H7 (cell line): ENCODE measurements around the gene KPNA3. TPM values are rescaled to one million over a fixed set of nuclear protein-coding genes. Genes with fewer than 3 reads are reported as not detected.

Experiments used
- DNase-seq: peaks from one replicate; pipeline ENCODE4 v3.0.0; 2012
- H3K27me3 ChIP-seq: 2 replicates; pipeline ENCODE4 v1.6.0; 2011; ENCODE audit warnings: mild to moderate bottlenecking, low read length; ENCODE audit not compliant: control insufficient read depth, insufficient read depth
- H3K36me3 ChIP-seq: replicated peaks from 2 replicates; pipeline ENCODE4 v1.5.1; 2011; ENCODE audit warnings: low read length; ENCODE audit not compliant: control insufficient read depth, insufficient read depth
- H3K4me3 ChIP-seq: 2 replicates; pipeline ENCODE4 v1.5.1; 2011; ENCODE audit warnings: low read depth, mild to moderate bottlenecking, control low read depth, low read length, moderate library complexity; ENCODE audit not compliant: insufficient read depth
- total RNA-seq: library from RNA; depleted of rRNA; stranded (reverse); fragments of >200 nt; shearing (Covaris generic); gene quantifications from 2 replicates; pipeline ENCODE4 v1.2.3, GENCODE V29; 2014

The KPNA3 gene
- total RNA-seq, 1 experiment from 2014 or later = 25.5 TPM

DNA sequence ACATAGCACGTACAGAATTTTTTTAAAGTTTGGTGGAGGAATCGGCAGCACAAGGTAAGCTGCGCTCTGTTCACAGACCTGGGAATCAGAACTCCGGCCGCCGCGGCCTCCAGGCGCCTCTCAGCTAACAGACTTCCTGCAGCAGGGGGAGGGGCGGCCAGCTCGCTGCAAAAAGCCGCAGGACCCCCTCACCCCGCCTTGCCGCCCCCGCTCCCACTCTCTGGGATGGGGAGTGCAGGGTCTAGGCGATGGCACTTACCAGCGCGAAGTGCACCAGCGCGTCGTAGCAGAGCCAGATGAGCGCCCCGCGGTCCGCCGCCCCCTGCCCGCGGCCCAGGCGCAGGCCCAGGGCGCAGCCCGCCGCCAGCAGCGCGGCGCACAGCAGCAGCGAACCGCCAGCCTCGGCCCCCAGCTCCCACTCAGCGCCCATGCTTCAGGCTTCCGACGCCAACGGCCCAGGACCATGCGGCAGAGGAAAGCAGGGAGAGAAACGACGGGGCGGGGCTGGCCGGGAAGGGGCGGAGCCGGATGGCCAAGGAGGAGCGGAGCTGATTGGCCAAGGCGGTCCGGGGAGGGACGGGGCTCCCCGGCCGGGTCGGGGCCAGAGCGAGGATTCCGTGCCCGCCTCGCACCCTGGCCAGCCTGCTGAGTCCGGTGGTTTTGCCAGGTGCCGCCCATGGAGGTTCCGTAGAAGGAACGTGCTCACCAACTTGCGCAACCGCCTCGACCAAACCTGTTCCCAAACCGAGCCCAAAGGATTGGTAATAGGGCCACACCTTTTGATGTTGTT, 101.3 kb downstream of the KPNA3 start, which contains the start of gene EBPL:
EBPL (minus strand) TSS at position 492 of the 790 bp plus-strand sequence; CDS start at position 430, 62 bp downstream.
- peaks cover 10% of the 10 kb centered on the region for H3K36me3 ChIP-seq
- peak within 1 kb of the TSS; percentile 61 for H3K4me3 ChIP-seq
- peak; percentile 98 for DNase-seq
- H3K27me3 ChIP-seq = no peaks in the 10 kb centered on the region

DNA sequence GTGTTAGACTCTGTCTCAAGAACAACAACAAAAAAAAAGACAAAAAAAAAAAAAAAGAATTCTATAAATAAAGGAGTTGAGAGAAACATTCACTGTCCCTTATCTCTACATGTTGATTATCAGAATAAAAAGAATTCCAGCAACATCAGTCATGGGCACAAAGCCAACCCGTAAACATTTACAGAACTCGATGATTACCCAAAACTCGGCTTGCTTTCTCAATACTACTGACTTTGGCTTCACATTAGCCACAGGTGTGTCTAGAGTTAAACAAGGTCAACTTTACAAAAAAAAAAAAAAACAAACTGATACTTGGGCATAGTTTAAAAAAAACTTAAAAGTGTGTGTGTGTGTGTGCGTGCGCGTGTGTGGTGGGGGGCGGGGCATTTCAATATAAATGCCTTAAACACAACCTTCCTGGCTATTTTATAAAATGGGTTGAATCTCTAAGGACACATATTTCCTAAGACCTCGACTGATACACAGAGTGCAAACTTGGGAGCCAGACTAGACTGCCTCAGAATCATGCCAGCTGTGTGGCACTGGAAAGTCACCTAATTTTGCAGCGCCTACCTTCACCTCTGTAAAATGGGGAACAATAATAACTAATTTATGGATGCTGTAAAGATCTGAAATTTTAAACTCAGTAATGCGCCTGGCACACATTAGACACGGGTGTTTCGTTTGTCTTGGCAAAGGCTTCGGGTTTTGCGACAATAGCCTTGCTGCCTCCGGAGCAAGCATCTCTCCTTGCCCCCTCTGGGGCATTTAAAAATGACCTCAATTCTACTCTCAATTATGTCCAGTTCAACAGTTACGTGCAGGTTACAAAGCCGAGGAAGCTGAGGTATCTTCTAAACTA, 102.1 kb downstream of the KPNA3 start:
- no peak for DNase-seq

GRCh38 chr13:49683489-49683888, 109.0 kb downstream of the KPNA3 start:
- DNase-seq = no peak
- H3K27me3 ChIP-seq = no peaks in the 10 kb centered on the region
- no peak overlapping the region for H3K4me3 ChIP-seq
- H3K36me3 ChIP-seq = peaks cover 19% of the 10 kb centered on the region

More for the DNA sequence above, 102.1 kb downstream of the KPNA3 start:
- H3K27me3 ChIP-seq = no peaks in the 10 kb centered on the region
- H3K36me3 ChIP-seq = peaks cover 12% of the 10 kb centered on the region
- peak overlapping the region; percentile 61 for H3K4me3 ChIP-seq

GRCh38 chr13:49681842-49682435, 110.5 kb downstream of the KPNA3 start:
- no peak for DNase-seq
- H3K4me3 ChIP-seq = no peak overlapping the region
- no peaks in the 10 kb centered on the region for H3K27me3 ChIP-seq
- peaks cover 12% of the 10 kb centered on the region for H3K36me3 ChIP-seq

GRCh38 chr13:49679246-49679645, 113.2 kb downstream of the KPNA3 start:
- Histone ChIP-seq H3K36me3 (peaks cover 7% of the 10 kb centered on the region), H3K4me3 (no peak overlapping the region), H3K27me3 (no peaks in the 10 kb centered on the region)
- DNase-seq = no peak

GRCh38 chr13:49678191-49678914, 114.1 kb downstream of the KPNA3 start:
- DNase-seq = no peak
- H3K36me3 ChIP-seq = peaks cover 7% of the 10 kb centered on the region
- no peaks in the 10 kb centered on the region for H3K27me3 ChIP-seq
- no peak overlapping the region for H3K4me3 ChIP-seq

DNA sequence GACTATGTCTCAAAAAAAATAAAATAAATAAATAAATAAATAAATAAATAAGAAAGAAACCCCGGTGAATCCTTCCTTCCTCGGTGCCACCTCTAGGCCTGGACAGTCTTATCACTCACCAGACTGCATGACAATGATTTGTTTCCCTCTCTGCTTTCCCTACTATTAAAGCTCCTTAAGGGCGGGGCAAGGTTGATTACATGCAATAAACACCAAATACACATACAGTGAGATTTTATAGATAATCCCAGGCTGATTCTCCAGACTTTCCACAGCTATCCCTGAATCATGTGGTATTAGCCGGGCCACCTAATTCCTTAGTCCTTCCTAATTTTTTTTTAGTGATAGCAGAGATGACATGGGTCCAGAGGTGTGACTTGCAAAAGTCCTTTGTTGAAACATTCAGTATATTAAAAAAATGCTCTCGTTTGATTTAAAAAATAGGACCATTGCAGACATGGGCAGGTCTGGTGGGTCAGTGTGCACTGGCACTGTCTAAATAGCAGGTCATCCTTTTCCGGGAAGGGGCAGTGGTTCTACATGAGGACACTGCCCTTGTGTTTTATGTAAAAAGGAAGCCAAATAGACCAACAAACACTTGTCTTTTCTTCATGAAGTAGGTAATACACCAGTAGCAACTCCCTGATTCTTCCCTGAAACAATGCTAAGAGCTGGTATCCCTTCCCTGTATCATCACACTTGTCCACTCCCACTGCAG, 115.7 kb downstream of the KPNA3 start:
- no peaks in the 10 kb centered on the region for H3K27me3 ChIP-seq
- DNase-seq = no peak
- peaks cover 7% of the 10 kb centered on the region for H3K36me3 ChIP-seq
- H3K4me3 ChIP-seq = no peak overlapping the region

- Histone ChIP-seq H3K4me3 (no peak overlapping the region), H3K36me3 (peaks cover 13% of the 10 kb centered on the region), H3K27me3 (no peaks in the 10 kb centered on the region)
- DNase-seq = no peak
Observed at GRCh38 chr13:49670828-49671227, 121.7 kb downstream of the KPNA3 start.

- H3K36me3 ChIP-seq = peaks cover 14% of the 10 kb centered on the region
- no peaks in the 10 kb centered on the region for H3K27me3 ChIP-seq
- DNase-seq = peak; percentile 87
- no peak overlapping the region for H3K4me3 ChIP-seq
Observed at GRCh38 chr13:49669735-49670309, 122.7 kb downstream of the KPNA3 start.

DNA sequence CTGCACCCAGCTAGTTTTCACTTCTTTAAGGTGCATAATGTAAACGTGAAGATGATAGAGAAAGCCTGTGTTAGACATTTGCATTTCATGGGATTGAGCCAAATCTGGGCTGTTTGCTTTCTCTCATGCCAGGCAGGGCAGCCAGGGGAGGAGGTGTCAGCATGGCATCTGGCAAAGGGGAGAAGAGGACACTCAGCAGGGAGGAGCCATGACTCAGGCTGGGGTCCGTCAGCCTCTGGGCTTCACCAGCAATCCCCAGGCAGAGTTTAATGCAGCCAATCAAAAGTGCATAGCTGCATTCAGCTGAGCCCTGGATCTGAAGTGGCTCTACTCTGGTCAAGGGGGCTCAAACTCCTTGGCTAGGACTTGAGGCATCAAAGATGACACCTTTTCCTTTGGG, 124.7 kb downstream of the KPNA3 start:
- no peaks in the 10 kb centered on the region for H3K27me3 ChIP-seq
- DNase-seq = no peak
- peaks cover 16% of the 10 kb centered on the region for H3K36me3 ChIP-seq
- H3K4me3 ChIP-seq = no peak overlapping the region

DNA sequence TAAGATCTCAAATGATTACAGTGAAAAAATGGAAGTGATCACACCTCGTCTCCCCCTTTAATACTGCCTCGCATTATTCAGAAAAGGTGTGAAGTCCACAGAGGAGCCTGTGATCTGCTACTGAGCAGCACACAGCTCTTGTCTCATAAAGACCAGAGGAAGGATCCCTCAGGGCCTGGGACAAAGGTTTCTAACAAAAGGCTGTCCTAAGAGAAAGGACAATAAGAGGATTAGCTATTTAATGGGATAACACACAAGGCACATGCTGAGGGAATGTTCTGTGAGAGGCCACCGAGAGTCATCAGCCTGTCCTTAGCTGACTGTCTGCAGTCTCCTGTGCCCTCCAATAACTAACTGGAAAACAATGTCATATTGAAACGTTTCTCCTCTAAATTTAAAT, 127.9 kb downstream of the KPNA3 start:
- Histone ChIP-seq H3K4me3 (no peak overlapping the region), H3K36me3 (peaks cover 18% of the 10 kb centered on the region), H3K27me3 (no peaks in the 10 kb centered on the region)
- DNase-seq = peak; percentile 46

DNA sequence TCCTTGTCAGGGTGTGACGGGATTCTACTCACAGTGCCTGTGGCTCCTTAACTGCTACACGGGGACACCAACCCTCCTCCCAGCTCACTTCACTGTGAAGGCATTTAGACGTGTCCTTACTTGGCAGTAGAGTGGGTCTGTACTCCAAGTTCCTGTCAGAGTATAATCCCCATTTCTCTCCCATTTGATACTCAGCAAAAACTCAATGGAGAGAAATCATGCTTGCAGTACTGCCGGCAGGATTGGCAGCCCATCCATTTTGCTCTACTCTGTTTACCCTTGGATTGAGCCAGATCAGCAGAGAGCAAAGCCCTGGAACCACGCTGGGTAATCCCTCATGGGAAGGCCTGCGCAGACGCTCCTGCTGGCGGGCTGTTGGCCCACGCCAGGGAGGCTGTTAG, 135.2 kb downstream of the KPNA3 start:
- Histone ChIP-seq H3K4me3 (no peak overlapping the region), H3K27me3 (no peaks in the 10 kb centered on the region), H3K36me3 (peaks cover 2% of the 10 kb centered on the region)
- peak; percentile 50 for DNase-seq

- H3K27me3 ChIP-seq = no peaks in the 10 kb centered on the region
- H3K4me3 ChIP-seq = no peak overlapping the region
- no peaks in the 10 kb centered on the region; the same call in 1 of the 2 replicates for H3K36me3 ChIP-seq
- no peak for DNase-seq
Observed at GRCh38 chr13:49655906-49656305, 136.6 kb downstream of the KPNA3 start.
